Heart left ventricle (tissue), 13 donors: ENCODE data around the gene HAND2.

Source experiments
- CTCF ChIP-seq, 12 donors: fragments of 200-600 bp; sonication (generic) in 4 of 12; IDR thresholded peaks; one replicate each; pipeline versions ENCODE4 v1.5.0 to v1.8.0; 2018 to 2022; ENCODE audit warnings: antibody characterized with exemption in 12 of 12, mild to moderate bottlenecking in 5 of 12
- POLR2A ChIP-seq, 2 donors: fragments of 450-650 bp; IDR thresholded peaks; one replicate each; pipeline ENCODE4 v1.6.1; 2017; ENCODE audit warnings: antibody characterized with exemption in 2 of 2, mild to moderate bottlenecking in 2 of 2, moderate library complexity in 2 of 2
- donor health status: ischemic (EF 13 %, LVEDD 7.1; RV severe dilation, severe dysfunction).
- donor health status: DM: no; HTN: yes; CAD: no.
- donor health status: DM: no; HTN: no; CAD: no.
- donor health status: ischemic (EF 25% LVEDD 6.9; RV normal size, moderate dysfunction).
- donor health status: ischemic (EF 25% LVEDD 5.7; RV mildly dilated, moderate dysfunction).
- donor health status: ischemic (EF 35%, LVEDD 5.7; RV mildly dilated, moderate dysfunction).
- donor health status: nonischemic (EF 11% LVEDD 7.7; RV severe dilation, severe dysfunction).
- donor health status: DM: yes; HTN: yes; CAD: no.
- donor health status: PGD.
- donor health status: ischemic (EF 29% LVEDD 5.4; RV normal size, mild dysfunction).
- donor health status: nonischemic (EF 23%, LVEDD 6.1; RV moderate dilation, normal function).

- no peak for TF ChIP-seq CTCF (IDR thresholded peaks at IDR 0.05)
- TF ChIP-seq POLR2A (IDR thresholded peaks at IDR 0.05) = no peak
Measured at GRCh38 chr4:173573286-173573685, 43.3 kb upstream of the HAND2 start.
